Measurements from ENCODE around the gene MATN4. TPM values are rescaled to one million over a fixed set of nuclear protein-coding genes. Genes with fewer than 3 reads are reported as not detected.

The MATN4 gene
- polyA plus RNA-seq (not detected in 2 replicates), polyA minus RNA-seq (not detected in 2 replicates)

DNA sequence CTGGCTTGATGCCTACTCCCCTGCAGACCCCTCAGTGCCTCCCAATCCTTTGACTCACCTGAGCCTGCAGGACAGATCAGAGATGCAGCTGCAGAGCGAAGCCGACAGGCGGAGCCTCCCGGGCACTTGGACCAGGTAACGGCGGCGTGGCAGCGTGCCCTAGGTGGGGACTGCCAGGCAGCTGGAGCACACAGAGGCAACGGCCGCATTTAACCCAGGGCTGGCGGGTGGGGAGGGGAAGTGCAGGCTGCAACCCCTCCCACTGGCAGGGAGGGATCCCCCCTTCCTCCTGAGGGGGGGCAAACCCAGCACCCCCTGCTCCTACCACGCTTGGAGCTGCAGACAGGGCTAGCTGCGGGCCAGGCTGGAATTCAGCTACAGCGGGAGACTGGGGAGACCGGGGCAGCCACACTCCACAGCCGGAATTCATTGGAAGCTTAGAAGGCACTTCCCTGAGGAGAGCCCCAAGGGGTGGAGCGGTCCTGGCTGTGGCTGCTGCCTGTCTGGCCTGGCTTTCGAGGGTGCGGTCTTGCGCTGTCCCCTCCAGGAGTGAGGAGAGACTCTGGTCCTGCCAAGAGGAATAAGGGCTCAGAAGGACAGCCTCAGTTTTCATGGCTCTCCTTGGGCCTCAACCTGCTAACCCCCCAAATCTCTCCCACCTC lies at the start of gene MATN4:
TSS of gene MATN4 (minus strand) at position 183 of the 662 bp plus-strand sequence. CDS start 2,717 bp downstream, outside the sequence.
- Histone ChIP-seq H3K4me3 (ENCODE audit: low read length) (no peak within 1 kb of the TSS), H3F3A (ENCODE audit: insufficient read depth, low read length, poor library complexity, severe bottlenecking) (no peaks in the 10 kb centered on the region), H2AFZ (ENCODE audit: low read depth, low read length) (no peak within 1 kb of the TSS), H3K79me2 (replicated peaks; ENCODE audit: insufficient read depth, low read length) (no peaks in the 10 kb centered on the region), H3K9me3 (ENCODE audit: low read length) (no peaks in the 10 kb centered on the region), H3K27ac (ENCODE audit: low read length) (no peak within 1 kb of the TSS), H3K9ac (ENCODE audit: low read length) (no peak within 1 kb of the TSS), H4K20me1 (ENCODE audit: insufficient read depth) (no peaks in the 10 kb centered on the region), H3K27me3 (ENCODE audit: insufficient read depth, low read depth, low read length) (no peaks in the 10 kb centered on the region), H3K4me2 (ENCODE audit: low read length) (no peak within 1 kb of the TSS), H3K9me2 (ENCODE audit: insufficient read depth, low read length) (no peaks in the 10 kb centered on the region), H3K36me3 (ENCODE audit: insufficient read depth, low read length) (no peaks in the 10 kb centered on the region)
- TF ChIP-seq EZH2 (IDR thresholded peaks at IDR 0.05; ENCODE audit: borderline replicate concordance, insufficient read depth, low read length, poor library complexity, severe bottlenecking) = no peak
- no peak for TF ChIP-seq REST (IDR thresholded peaks at IDR 0.05; ENCODE audit: borderline replicate concordance)
- TF ChIP-seq TAF1 (IDR thresholded peaks at IDR 0.05; ENCODE audit: low read depth) = no peak
- TF ChIP-seq POLR2AphosphoS5 (IDR thresholded peaks at IDR 0.05) = no peak
- no peak for TF ChIP-seq EP300 (conservative IDR thresholded peaks at IDR 0.05; ENCODE audit: poor library complexity, severe bottlenecking)
- TF ChIP-seq MXI1 (conservative IDR thresholded peaks at IDR 0.05; ENCODE audit: poor library complexity, severe bottlenecking) = no peak

DNA sequence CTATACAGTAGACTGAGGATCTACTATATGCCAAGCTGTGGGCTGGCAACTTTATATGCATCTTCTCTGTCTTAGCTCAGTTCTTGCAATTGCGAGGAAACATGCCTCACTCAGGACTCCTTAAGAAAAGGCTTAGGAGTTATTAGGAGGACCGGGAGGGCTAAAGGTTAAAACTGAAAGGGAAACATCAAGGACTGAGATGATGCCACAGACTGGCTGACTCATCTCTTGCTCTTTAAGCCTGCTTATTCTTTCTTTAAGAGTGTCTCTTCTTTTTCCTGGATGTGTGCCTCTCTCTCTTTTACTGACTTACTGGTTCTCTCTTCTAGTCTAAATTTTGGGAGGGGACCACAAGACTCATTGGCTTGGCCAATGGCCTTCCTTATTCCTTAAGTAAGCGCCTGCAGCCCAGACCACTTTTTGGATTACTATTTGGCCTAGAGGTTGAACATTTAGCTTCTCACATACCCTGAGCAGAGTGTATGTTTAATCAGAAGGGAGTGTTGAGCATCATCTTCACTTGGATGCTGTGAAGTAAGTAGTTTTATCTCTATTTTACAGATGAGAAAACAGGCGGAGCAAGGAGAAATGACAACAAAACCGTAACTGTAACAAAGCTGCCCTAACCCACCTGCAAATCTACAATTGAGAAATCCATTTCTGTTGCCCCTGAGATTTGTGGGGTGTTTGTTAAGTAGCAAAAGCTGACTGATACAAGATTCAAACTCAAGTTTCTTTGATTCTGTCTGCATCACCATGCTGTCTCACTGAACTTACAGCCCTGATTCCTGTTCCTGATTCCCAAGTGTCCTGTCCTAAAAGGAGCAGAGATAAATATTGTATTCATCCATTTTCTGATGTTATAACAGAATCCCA lies 47.3 kb upstream of the MATN4 start:
- Histone ChIP-seq H3K27ac (ENCODE audit: low read length) (no peak overlapping the region), H3K27me3 (ENCODE audit: insufficient read depth, low read depth, low read length) (no peaks in the 10 kb centered on the region), H3K4me3 (ENCODE audit: low read length) (no peak overlapping the region), H4K20me1 (ENCODE audit: insufficient read depth) (no peaks in the 10 kb centered on the region), H3K9me3 (ENCODE audit: low read length) (no peaks in the 10 kb centered on the region), H3F3A (ENCODE audit: insufficient read depth, low read length, poor library complexity, severe bottlenecking) (no peaks in the 10 kb centered on the region), H3K36me3 (ENCODE audit: insufficient read depth, low read length) (no peaks in the 10 kb centered on the region), H3K9me2 (ENCODE audit: insufficient read depth, low read length) (no peaks in the 10 kb centered on the region), H2AFZ (ENCODE audit: low read depth, low read length) (no peak overlapping the region), H3K9ac (ENCODE audit: low read length) (no peak overlapping the region), H3K79me2 (replicated peaks; ENCODE audit: insufficient read depth, low read length) (no peaks in the 10 kb centered on the region), H3K4me2 (ENCODE audit: low read length) (no peak overlapping the region)
- TF ChIP-seq, protein P1, sequence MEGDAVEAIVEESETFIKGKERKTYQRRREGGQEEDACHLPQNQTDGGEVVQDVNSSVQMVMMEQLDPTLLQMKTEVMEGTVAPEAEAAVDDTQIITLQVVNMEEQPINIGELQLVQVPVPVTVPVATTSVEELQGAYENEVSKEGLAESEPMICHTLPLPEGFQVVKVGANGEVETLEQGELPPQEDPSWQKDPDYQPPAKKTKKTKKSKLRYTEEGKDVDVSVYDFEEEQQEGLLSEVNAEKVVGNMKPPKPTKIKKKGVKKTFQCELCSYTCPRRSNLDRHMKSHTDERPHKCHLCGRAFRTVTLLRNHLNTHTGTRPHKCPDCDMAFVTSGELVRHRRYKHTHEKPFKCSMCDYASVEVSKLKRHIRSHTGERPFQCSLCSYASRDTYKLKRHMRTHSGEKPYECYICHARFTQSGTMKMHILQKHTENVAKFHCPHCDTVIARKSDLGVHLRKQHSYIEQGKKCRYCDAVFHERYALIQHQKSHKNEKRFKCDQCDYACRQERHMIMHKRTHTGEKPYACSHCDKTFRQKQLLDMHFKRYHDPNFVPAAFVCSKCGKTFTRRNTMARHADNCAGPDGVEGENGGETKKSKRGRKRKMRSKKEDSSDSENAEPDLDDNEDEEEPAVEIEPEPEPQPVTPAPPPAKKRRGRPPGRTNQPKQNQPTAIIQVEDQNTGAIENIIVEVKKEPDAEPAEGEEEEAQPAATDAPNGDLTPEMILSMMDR (IDR thresholded peaks at IDR 0.05; ENCODE audit: poor library complexity, severe bottlenecking) = no peak
- no peak for TF ChIP-seq EZH2 (IDR thresholded peaks at IDR 0.05; ENCODE audit: borderline replicate concordance, insufficient read depth, low read length, poor library complexity, severe bottlenecking)
- TF ChIP-seq RAD21 (conservative IDR thresholded peaks at IDR 0.05) = no peak
- TF ChIP-seq SMC3 (conservative IDR thresholded peaks at IDR 0.05; ENCODE audit: poor library complexity) = no peak
- TF ChIP-seq MXI1 (conservative IDR thresholded peaks at IDR 0.05; ENCODE audit: poor library complexity, severe bottlenecking) = no peak
- no peak for TF ChIP-seq EP300 (conservative IDR thresholded peaks at IDR 0.05; ENCODE audit: poor library complexity, severe bottlenecking)
- no peak for TF ChIP-seq POLR2AphosphoS5 (IDR thresholded peaks at IDR 0.05)
- no peak for TF ChIP-seq TAF1 (IDR thresholded peaks at IDR 0.05; ENCODE audit: low read depth)
